Upper lobe of left lung (tissue), 4 donors: Measurements from ENCODE around the gene ZSWIM8.

Source experiments
- POLR2A ChIP-seq, 4 donors: fragments of 450-650 bp; IDR thresholded peaks; one replicate each; pipeline ENCODE4 v1.5.1; 2016 to 2017; ENCODE audit warnings: antibody characterized with exemption in 4 of 4, mild to moderate bottlenecking in 2 of 4
- TF ChIP-seq, protein P1 (sequence below), 6 experiments: fragments of 450-650 bp in 4 of 6; fragments of 200-600 bp in 2 of 6; sonication (generic) in 2 of 6; IDR thresholded peaks; one replicate each; pipeline ENCODE4 v1.5.1; 2016 to 2019; ENCODE audit warnings: antibody characterized with exemption in 6 of 6

DNA sequence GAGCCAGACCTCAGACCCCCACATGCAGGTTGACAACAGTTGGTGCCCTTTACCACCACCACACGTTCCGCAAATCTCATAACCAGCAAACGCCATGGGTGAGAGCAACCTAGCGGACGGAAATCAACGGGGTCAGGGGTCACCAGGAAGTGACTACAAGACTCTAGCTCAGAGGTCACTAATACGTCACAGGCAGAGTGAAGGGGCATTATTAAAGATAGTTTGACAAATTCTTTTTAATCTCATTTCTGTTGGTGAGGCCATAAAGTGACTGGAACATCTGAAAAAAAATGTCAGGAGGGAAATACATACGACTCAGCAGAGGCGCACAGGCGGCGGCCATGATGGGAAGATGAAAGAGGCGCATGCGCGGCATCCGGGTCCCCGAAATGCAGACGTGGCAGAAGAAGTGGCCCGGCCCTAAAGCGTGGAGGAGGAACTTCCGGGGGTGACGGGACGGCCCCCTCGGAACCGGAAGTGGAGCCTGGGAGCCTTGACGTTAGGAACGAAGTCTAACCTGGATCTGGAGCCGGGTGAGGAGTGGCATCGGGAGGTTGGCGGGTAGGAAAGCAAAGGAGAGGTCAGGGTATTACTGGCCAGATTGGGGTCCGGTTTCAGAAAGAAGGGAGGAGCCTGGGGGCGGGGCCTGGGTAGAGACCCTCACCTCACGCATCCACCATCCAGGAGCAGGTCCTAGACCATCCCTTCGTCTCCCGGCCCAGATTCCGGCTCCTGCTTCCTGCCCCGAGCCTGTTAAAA lies 41.3 kb upstream of the ZSWIM8 start, which contains the start of gene SEC24C:
- TF ChIP-seq POLR2A (IDR thresholded peaks at IDR 0.05), result peak in 3 of 4 donors; percentile 34 to 70 (median 69)
- TF ChIP-seq, protein P1, sequence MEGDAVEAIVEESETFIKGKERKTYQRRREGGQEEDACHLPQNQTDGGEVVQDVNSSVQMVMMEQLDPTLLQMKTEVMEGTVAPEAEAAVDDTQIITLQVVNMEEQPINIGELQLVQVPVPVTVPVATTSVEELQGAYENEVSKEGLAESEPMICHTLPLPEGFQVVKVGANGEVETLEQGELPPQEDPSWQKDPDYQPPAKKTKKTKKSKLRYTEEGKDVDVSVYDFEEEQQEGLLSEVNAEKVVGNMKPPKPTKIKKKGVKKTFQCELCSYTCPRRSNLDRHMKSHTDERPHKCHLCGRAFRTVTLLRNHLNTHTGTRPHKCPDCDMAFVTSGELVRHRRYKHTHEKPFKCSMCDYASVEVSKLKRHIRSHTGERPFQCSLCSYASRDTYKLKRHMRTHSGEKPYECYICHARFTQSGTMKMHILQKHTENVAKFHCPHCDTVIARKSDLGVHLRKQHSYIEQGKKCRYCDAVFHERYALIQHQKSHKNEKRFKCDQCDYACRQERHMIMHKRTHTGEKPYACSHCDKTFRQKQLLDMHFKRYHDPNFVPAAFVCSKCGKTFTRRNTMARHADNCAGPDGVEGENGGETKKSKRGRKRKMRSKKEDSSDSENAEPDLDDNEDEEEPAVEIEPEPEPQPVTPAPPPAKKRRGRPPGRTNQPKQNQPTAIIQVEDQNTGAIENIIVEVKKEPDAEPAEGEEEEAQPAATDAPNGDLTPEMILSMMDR (IDR thresholded peaks at IDR 0.05), result peak in 4 of 6 experiments; percentile 6 to 23 (median 14)
